ENCODE measurements around the gene NDST4.

Gene NDST4

DNA sequence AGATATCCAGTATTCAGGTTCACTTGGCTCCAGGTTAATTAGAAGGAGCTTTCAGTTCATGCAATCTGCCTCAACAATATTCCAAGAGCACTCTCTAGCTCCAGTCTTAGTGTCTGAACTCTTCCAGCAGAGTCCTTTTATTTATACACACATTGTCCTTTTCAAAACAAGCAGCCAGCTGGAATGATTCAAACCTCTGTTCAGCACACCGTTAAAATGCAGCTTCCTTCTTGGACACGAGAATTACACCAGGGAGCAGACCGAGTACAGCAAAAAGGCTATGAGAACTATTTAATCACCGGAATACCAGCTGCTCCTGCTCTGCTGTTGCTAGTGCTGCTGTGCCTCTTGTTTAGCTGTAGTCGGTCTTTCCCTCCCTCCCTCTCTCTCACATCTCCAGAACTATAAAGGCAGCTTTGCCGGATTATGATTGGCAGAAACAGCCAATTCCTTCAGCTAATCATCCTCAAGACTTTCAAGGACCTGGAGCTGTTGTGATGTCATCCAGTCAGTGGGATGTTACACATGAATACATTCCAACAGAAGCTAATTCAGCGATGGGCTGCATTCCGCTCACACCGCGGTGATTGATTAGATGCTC, at the start of gene NDST4:
NDST4 (minus strand) TSS at position 115 of the 601 bp plus-strand sequence. CDS start 36,584 bp downstream, outside the sequence.
- no peak for DNase-seq (ENCODE audit: low read depth)

DNA sequence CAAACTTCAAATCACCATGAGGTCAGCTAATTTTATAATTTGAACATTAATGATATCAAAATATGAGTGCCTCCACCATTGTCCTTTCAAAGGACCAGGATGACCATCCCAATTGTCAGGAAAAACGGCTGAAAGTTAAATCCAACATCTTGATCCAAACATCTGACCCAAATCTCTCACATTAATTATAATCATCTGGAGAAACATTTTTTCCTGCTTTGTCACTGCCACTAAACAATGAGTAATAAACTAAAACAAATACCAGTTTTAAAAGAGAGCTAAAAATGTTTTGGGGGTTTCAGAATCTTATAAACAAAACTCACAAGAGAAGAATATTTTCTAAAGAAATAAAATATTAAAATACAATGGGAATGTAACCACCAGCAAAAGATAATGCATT, 45.7 kb upstream of the NDST4 start:
- DNase-seq (ENCODE audit: low read depth): no peak

- no peak for DNase-seq (ENCODE audit: low read depth)
Measured at GRCh38 chr4:115158296-115158695, 44.9 kb upstream of the NDST4 start.

DNA sequence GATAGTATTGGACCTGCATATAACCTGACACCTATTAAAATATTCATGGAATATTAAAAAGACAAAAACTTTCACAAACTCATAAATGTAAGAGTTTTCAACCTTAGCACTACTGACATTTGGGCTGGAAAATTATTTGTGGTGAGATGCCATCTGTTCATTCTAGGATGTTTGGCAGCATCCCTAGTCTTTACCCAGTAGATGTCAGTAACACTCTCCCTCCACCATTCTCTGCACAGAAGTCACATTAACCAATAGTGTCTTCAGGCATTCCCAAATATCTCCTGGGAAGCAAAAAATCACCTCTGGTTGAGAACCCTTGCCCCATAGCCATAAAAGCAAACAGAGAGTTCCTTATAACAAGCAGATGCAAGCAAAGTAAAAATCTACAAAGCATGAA, 41.4 kb upstream of the NDST4 start:
- DNase-seq (ENCODE audit: low read depth): no peak

DNA sequence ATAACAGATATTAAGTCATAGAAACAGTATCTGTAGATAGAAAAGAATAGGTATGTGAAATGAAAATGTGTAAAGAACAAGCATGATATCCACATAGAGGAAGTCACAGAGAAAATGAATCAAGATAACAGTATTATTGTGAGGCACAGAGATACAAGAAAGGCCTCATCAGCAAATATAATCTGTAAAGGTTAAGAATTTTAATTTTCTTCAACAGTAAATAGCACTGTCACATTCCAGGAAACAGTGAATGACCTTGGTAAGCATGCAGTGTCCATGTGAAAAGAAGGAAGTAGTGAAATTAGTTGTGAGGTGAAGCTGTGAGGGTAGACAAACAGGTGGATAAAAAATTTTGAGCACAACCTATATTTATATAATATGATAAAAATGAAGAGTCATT, 39.5 kb upstream of the NDST4 start:
- DNase-seq (ENCODE audit: low read depth): no peak

GRCh38 chr4:115152081-115152480, 38.7 kb upstream of the NDST4 start:
- DNase-seq (ENCODE audit: low read depth): no peak

- DNase-seq (ENCODE audit: low read depth): no peak
Measured at GRCh38 chr4:115149106-115149505, 35.7 kb upstream of the NDST4 start.

DNA sequence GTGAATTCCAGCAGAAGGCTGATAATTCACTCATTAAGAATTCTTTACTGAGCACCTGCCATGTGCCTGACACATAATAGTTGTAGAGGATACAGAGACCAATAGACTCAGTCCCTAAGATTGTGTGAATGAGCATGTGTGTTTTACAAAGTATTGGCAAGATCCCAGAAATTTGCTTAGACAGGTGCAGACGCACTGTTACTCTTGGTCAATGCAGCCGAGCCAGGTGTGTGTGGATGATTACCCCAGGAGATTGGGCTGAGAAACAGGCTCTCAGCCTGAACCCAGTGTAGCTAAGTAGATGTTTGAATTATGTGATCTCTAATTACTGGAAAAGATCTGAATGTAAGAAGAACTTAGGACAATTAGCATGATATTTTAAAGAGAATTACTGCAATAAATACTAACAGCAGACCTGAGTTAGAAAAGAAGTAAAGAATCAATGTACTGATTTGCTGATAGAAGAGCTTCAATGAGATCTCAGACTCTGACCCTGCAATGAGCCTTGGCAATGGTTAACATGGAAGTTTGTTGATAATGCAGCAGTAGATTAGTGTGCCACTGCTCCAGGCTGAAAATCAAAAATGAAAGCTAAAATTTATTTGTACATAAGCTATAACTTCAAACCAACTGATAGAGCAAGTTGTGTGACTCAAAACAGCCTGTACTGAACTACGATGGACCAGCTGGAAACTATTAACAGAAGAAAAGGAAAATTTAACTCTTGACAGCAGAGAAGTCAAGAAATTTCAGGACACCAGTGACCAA, 32.2 kb upstream of the NDST4 start:
- no peak for DNase-seq (ENCODE audit: low read depth)

GRCh38 chr4:115128037-115128436, 14.6 kb upstream of the NDST4 start:
- no peak for DNase-seq (ENCODE audit: low read depth)

- DNase-seq (ENCODE audit: low read depth): no peak
Measured at GRCh38 chr4:115126491-115126890, 13.1 kb upstream of the NDST4 start.

DNA sequence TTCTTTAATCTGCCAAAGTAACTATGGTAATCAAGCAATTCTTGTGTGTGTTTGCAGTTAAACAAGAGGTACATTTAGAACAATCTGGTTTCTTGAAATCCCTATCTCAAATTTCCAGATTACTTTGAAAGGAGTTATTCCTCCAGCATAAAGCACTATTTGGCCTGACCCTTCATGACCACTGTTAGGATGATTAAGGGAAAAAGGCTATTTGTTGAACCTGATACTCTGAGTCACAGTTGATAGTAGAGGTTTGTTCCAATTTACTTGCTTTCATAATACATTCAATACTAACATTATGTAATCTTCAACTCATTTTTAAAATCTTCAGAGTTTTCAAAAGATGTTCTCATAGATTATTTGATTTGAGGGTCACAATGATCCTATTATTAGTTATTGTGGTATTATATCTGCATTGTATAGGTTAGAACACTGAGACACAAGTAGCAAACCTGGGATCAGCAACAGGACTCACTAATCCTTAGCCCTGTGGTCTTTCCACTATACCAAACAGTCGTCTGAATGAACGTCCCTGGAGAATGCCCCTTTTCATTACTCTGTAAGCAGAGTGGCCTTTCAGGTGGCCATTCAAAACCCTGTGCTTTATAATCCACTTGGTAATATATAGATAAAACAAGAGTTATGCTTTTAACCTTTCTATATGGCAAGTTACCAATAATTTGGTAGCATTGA, 8.1 kb upstream of the NDST4 start:
- no peak for DNase-seq (ENCODE audit: low read depth)

DNA sequence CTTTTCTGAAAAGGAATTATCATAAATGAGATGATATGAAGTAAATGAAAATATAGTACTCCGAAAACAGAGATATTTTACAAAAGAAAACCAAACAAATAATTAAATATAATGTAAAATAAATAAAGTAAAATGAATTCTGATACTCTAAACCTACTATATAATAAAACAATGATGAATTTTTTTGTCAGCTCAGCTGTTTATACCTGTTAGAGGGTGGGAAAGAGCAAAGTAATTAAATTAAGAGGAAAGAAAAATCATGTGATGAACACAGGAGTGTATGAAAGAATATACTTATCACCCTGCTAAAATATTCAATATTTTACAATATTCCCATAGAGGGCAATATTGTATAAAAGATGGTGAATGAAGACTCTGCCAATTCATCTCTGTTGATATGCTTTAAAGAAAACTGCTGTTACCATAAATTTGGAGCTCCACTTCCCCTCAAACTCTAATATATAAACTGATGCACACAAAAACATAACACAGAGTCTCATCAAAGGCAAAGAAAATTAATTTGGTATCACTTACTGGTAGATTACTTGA, 6.5 kb upstream of the NDST4 start:
- no peak for DNase-seq (ENCODE audit: low read depth)

GRCh38 chr4:115117651-115118050, 4.2 kb upstream of the NDST4 start:
- no peak for DNase-seq (ENCODE audit: low read depth)

DNA sequence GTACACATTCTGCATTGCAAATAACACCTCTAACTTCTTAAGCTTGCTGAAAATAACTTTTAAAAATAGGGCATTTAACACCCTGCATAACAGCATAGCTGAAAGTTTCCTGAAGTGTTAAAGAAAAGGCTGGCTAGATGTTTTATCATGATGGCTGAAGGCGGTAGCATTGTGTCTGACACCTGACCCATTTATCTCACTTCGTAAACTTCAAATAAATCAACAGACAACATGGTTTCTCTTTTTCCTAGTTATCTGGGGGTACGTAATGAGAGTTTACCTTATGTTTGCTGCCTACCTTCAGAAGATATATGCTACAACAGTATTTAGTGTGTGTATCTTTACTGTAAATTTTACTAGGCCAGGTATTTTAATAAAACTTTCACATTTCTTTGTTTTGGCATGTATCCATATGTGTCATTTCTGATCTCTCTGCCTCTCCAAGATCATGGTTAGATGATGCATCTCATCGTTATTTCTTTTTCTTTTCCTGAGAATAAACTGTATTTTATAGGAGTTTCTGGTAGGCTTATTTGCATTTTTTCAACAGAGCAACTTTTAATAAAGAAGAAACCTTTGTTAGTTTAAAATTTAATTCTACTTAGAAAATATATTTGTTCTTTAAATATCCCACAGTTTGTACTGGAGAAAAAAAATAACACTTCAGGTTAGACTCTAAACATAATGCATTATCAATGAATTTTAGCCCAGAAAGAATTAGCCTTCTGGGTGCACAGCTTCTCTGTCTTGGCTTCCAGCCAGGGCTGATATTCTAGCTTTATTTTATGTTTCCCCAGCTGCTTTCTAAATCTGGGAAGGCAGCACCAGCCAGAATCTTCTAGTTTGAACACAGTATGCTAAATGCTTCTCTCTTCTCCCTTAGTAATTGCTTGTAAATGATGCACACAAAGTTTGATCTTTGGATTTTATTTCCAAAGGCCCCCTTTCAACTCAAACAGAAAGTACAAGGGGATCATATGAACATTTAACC, 2.9 kb downstream of the NDST4 start:
- no peak for DNase-seq (ENCODE audit: low read depth)

DNA sequence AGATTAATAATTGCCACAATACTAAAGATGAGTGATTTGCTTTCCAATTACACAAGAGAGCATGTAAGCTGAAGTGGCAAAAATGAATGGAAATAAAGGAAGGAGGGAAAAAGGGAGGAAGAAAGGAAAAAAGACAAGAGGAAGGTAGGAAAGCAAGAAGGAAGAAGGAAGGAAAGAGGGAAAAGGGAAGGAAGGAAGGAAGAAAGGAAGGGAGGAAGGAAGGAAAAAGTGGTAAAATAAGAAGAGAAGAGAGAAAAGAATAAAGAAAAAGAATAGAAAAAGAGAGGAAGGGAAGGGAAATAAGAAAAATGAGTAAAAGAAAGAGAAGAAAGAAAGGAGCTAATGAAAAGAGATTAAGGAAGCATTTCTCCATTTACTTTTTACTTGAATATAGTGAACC, 4.6 kb downstream of the NDST4 start:
- DNase-seq (ENCODE audit: low read depth): no peak

DNA sequence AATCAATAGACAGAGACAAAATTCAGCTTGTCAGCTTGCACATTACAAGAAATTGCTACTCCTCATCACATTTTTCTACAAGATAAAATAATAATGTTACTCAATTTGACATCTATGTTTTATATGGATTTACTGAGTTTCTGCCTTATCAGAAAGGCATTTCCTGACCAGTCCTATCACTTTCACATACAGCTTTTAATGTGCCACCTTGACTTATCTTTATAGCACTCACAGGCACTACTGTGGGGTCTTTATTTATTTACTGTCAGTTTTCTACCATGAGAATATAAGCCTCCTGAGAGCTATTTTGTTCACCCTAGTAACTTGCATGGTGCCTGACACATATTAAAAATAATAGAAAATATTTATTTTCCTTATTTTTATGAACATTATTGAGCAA, 6.0 kb downstream of the NDST4 start:
- no peak for DNase-seq (ENCODE audit: low read depth)

DNA sequence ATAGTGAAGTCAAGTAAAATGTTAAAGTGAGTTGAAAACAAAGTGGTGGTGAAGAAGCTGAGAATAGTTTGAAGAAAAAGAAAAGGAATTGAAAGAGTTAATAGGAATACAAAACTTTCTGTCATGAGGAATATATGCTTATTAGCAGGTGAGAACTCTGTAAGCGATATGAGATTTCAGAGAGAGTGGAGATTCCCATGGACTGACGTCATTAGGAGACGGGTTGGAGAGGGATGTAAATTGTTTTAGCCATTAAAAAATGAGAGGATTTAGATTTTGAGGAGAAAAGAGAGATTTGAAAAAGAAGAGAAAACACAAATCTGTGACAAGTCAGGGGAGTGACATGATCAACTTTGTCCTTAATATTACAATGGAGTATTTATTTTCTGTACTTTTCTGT, 11.7 kb downstream of the NDST4 start:
- DNase-seq (ENCODE audit: low read depth): no peak

GRCh38 chr4:115090483-115091075, 22.8 kb downstream of the NDST4 start:
- no peak for DNase-seq (ENCODE audit: low read depth)

DNA sequence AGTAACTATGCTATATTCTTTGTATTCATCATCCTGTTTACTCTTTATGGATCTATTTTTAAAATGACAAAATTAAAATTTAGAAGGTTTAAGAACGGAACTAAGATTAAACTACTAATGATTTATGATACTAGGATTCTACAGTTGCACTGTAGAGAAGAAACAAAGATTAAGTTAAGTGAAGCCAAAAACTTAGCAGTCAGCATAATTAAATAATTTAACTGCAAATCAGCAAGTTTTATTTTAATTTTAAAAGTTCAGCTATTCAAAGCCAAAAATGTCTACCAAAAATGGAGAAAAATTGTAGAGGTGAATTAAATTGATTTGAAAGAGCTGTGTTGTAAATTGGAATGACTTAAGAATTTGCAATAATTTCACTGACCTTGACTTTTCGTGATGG, 30.8 kb downstream of the NDST4 start:
- no peak for DNase-seq (ENCODE audit: low read depth)

DNA sequence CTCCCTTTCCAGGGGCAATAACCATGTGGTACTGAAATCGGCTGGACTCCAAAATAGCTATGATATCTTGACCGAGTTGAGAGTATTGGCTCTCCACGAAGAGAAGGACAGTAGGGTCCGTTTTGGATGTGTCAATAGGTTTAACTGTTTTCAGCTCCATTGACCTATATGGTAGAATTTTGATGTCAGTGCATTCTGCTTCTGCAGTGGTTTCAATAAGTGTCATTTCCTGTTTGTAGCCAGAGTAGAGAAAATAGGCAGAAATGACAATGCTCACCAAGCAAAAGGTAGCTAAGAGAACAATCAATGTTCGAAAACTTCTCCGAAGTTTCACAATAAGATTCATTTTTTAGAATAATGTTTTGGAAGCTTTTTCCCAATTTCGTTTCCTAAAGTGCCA, 36.7 kb downstream of the NDST4 start:
- no peak for DNase-seq (ENCODE audit: low read depth)

- DNase-seq (ENCODE audit: low read depth): no peak
Measured at GRCh38 chr4:115058533-115058932, 54.9 kb downstream of the NDST4 start.
